K562 (cell line): Measurements from ENCODE around the gene ACO2. TPM values are rescaled to one million over a fixed set of nuclear protein-coding genes. Genes with fewer than 3 reads are reported as not detected.

ENCODE experiments used
- CBX5 ChIP-seq: IDR thresholded peaks from 2 replicates; pipeline ENCODE4 v1.6.1; 2014; ENCODE audit warnings: low read depth, borderline replicate concordance
- CCNT2 ChIP-seq: IDR thresholded peaks from 2 replicates; pipeline ENCODE4 v1.6.1; 2011; ENCODE audit warnings: borderline replicate concordance, low read depth, mild to moderate bottlenecking, moderate library complexity, mixed read lengths, low read length; ENCODE audit not compliant: insufficient read length; ENCODE audit errors: extremely low read depth
- ESRRA ChIP-seq: fragments of 450-650 bp; IDR thresholded peaks from 2 replicates; pipeline ENCODE4 v1.6.1; 2014; ENCODE audit warnings: low read depth, mild to moderate bottlenecking, moderate library complexity, borderline replicate concordance
- GABPA ChIP-seq: fragments of 200-800 bp; sonication (Bioruptor generic); conservative IDR thresholded peaks from 2 replicates; pipeline ENCODE4 v1.6.1; 2016; ENCODE audit warnings: low read depth, missing genetic modification characterization, missing compliant biosample characterization
- GATA2 ChIP-seq: sonication (generic); formaldehyde crosslinking; IDR thresholded peaks from 2 replicates; pipeline ENCODE4 v1.4.0; 2020; ENCODE audit warnings: mild to moderate bottlenecking, missing genetic modification reagents
- ILF3 ChIP-seq: fragments of 450-650 bp; IDR thresholded peaks from 2 replicates; pipeline ENCODE4 v1.6.1; 2018; ENCODE audit warnings: antibody characterized with exemption, mild to moderate bottlenecking, moderate library complexity, borderline replicate concordance
- JUN ChIP-seq, 2 experiments: sonication (generic) in 1 of 2; formaldehyde crosslinking in 1 of 2; IDR thresholded peaks; 2 replicates each; pipeline versions ENCODE4 v1.6.1 to v1.8.0; 2012 to 2022; ENCODE audit warnings: borderline replicate concordance in 2 of 2, mild to moderate bottlenecking in 2 of 2, improper control_type of control experiment in 1 of 2, low read depth in 1 of 2, low read length in 1 of 2, missing genetic modification reagents in 1 of 2
- MEIS2 ChIP-seq: fragments of 450-650 bp; IDR thresholded peaks from 2 replicates; pipeline ENCODE4 v1.6.1; 2014; ENCODE audit warnings: mild to moderate bottlenecking; ENCODE audit not compliant: partially characterized antibody
- MLLT1 ChIP-seq, 2 experiments: fragments of 450-650 bp; IDR thresholded peaks; 2 replicates each; pipeline ENCODE4 v1.6.1; 2016
- MTA1 ChIP-seq: fragments of 450-650 bp; IDR thresholded peaks from 2 replicates; pipeline ENCODE4 v1.6.1; 2017; ENCODE audit warnings: borderline replicate concordance
- MTA2 ChIP-seq: fragments of 450-650 bp; IDR thresholded peaks from 2 replicates; pipeline ENCODE4 v1.6.1; 2016; ENCODE audit warnings: low read depth
- NONO ChIP-seq, 2 experiments: fragments of 200-400 bp in 1 of 2; fragments of 450-650 bp in 1 of 2; formaldehyde crosslinking in 1 of 2; IDR thresholded peaks; 2 replicates each; pipeline ENCODE4 v1.6.1; 2017; ENCODE audit warnings: low read depth in 2 of 2, mild to moderate bottlenecking in 2 of 2, moderate library complexity in 2 of 2, low read length in 1 of 2
- POLR2A ChIP-seq: fragments of 450-650 bp; conservative IDR thresholded peaks from 2 replicates; pipeline ENCODE4 v1.6.1; 2016
- POLR2AphosphoS5 ChIP-seq: IDR thresholded peaks from 2 replicates; pipeline ENCODE4 v1.6.1; 2011; ENCODE audit warnings: mild to moderate bottlenecking, low read depth, low read length, moderate library complexity; ENCODE audit not compliant: control insufficient read depth, insufficient read depth
- PURB ChIP-seq: sonication (generic); formaldehyde crosslinking; IDR thresholded peaks from 2 replicates; pipeline ENCODE4 v1.9.0; 2021; ENCODE audit warnings: low read depth, mild to moderate bottlenecking, missing genetic modification reagents
- SRSF9 ChIP-seq: fragments of 200-400 bp; formaldehyde crosslinking; IDR thresholded peaks from 2 replicates; pipeline ENCODE4 v1.6.1; 2017; ENCODE audit warnings: low read depth, low read length, borderline replicate concordance
- TBL1XR1 ChIP-seq, 2 experiments: IDR thresholded peaks; 2 replicates each; pipeline ENCODE4 v1.6.1; 2012; ENCODE audit warnings: improper control_type of control experiment in 2 of 2, low read length in 2 of 2, mild to moderate bottlenecking in 1 of 2
- USF1 ChIP-seq: sonication (generic); formaldehyde crosslinking; IDR thresholded peaks from 2 replicates; pipeline ENCODE4 v1.9.0; 2022; ENCODE audit warnings: mild to moderate bottlenecking, missing genetic modification reagents
- ZNF347 ChIP-seq: fragments of 450-650 bp; formaldehyde crosslinking; IDR thresholded peaks from 2 replicates; pipeline ENCODE4 v1.4.0; 2020; ENCODE audit warnings: low read depth, mild to moderate bottlenecking, moderate library complexity
- ZNF707 ChIP-seq: fragments of 250-450 bp; sonication (Bioruptor Pico); conservative IDR thresholded peaks from 2 replicates; pipeline ENCODE4 v1.8.0; 2022; ENCODE audit warnings: inconsistent platforms, mild to moderate bottlenecking, moderate library complexity
- ZZZ3 ChIP-seq: fragments of 450-650 bp; IDR thresholded peaks from 2 replicates; pipeline ENCODE4 v1.6.1; 2016; ENCODE audit warnings: antibody characterized with exemption, mild to moderate bottlenecking, moderate library complexity
- polyA plus RNA-seq, 8 experiments: library from polyadenylated mRNA; depleted of rRNA in 4 of 8; stranded (reverse) in 5 of 8; unstranded in 3 of 8; fragments of >200 nt; fragmentation: Nextera tagmentation in 2 of 8; fragmentation: Illumina TruSeq in 1 of 8; extraction: Ambion mirVana in 2 of 8; extraction: Trizol in 1 of 8; gene quantifications; 2 replicates each; pipeline versions ENCODE4 v1.2.1 to v1.2.3, GENCODE V29; 2011 to 2014; ENCODE audit warnings: inconsistent platforms in 1 of 8, missing spikeins in 1 of 8
- total RNA-seq, 7 experiments: library from RNA; depleted of rRNA in 6 of 7; stranded (reverse); fragments of >200 nt in 6 of 7; fragmentation: Illumina TruSeq in 2 of 7; extraction: Trizol in 2 of 7; gene quantifications; 2 replicates each; pipeline versions ENCODE4 v1.2.1 to v1.2.3, GENCODE V29; 2011 to 2021; ENCODE audit warnings: low replicate concordance in 1 of 7
- TF ChIP-seq, protein P1 (sequence below): sonication (generic); formaldehyde crosslinking; IDR thresholded peaks from 2 replicates; pipeline ENCODE4 v1.8.0; 2023; ENCODE audit warnings: mild to moderate bottlenecking, missing genetic modification reagents

ACO2 gene
- total and polyA plus RNA-seq, 9 of the 15 experiments (the other 6 are each of a cell fraction or from before 2014, with no cell fraction given): 16.2 to 119 (median 43.2) TPM

DNA sequence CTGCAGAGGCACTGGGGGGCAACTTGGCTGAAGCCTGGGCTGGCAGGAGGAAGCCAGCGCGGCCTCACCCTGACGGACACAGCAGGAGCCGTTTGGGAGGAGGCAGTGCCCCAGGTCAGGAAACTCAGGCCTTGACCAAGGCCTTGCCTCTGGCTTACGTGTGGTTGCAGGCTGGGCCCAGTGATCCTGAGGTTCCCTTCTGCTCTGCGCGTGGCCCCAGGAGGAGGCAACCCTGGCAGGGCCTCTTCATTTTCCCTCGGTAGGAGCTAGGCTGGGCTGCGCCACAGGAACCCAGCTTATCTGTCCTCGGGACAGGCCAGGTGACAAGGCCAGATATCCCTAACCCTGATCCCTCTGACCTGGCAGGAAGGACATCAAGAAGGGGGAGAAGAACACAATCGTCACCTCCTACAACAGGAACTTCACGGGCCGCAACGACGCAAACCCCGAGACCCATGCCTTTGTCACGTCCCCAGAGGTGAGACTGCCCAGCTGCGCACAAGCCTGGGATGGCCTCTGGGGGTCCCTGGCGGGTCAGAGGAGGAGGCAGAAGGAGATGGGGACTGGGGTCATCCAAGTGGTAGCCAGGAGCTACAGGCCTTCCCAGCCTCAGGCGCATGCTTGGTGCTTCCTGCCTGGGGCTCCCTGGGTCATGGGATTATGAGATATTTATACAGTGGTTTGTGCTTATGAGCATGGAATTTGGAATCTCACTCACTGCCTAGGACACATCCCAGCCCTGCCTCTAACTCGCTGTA, 54.7 kb downstream of the ACO2 start (continued):
- TF ChIP-seq, protein P1, sequence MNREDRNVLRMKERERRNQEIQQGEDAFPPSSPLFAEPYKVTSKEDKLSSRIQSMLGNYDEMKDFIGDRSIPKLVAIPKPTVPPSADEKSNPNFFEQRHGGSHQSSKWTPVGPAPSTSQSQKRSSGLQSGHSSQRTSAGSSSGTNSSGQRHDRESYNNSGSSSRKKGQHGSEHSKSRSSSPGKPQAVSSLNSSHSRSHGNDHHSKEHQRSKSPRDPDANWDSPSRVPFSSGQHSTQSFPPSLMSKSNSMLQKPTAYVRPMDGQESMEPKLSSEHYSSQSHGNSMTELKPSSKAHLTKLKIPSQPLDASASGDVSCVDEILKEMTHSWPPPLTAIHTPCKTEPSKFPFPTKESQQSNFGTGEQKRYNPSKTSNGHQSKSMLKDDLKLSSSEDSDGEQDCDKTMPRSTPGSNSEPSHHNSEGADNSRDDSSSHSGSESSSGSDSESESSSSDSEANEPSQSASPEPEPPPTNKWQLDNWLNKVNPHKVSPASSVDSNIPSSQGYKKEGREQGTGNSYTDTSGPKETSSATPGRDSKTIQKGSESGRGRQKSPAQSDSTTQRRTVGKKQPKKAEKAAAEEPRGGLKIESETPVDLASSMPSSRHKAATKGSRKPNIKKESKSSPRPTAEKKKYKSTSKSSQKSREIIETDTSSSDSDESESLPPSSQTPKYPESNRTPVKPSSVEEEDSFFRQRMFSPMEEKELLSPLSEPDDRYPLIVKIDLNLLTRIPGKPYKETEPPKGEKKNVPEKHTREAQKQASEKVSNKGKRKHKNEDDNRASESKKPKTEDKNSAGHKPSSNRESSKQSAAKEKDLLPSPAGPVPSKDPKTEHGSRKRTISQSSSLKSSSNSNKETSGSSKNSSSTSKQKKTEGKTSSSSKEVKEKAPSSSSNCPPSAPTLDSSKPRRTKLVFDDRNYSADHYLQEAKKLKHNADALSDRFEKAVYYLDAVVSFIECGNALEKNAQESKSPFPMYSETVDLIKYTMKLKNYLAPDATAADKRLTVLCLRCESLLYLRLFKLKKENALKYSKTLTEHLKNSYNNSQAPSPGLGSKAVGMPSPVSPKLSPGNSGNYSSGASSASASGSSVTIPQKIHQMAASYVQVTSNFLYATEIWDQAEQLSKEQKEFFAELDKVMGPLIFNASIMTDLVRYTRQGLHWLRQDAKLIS: 0 out of 2 replicates have a peak, but pooled peaks have one; percentile 47
- peak; percentile 81 for TF ChIP-seq MTA2
- TF ChIP-seq CCNT2: peak; percentile 83
- no peak for TF ChIP-seq ZNF347
- TF ChIP-seq MEIS2: peak; percentile 53
- peak; percentile 53 for TF ChIP-seq POLR2A
- TF ChIP-seq MLLT1 (IDR thresholded peaks at IDR 0.05): no peak
- TF ChIP-seq ZZZ3: no peak
- no peak for TF ChIP-seq JUN (IDR thresholded peaks at IDR 0.05; ENCODE audit: borderline replicate concordance, low read depth, low read length)
- no peak for TF ChIP-seq JUN (CRISPR knock-in tag; IDR thresholded peaks at IDR 0.05; ENCODE audit: borderline replicate concordance)
- no peak for TF ChIP-seq PURB (CRISPR knock-in tag)
- TF ChIP-seq TBL1XR1 (IDR thresholded peaks at IDR 0.05; ENCODE audit: low read length in 2 of 2): peak in 1 of 2 experiments; percentile 47; a peak in 1 of 4 replicates
- TF ChIP-seq ILF3: no peak
- no peak for TF ChIP-seq NONO (IDR thresholded peaks at IDR 0.05; ENCODE audit: low read depth in 2 of 2, low read length in 1 of 2)
- peak; percentile 31; the same call in 1 of the 2 replicates for TF ChIP-seq USF1 (CRISPR knock-in tag)
- TF ChIP-seq MTA1: no peak
- TF ChIP-seq SRSF9: no peak
- TF ChIP-seq GABPA: peak; percentile 65
- TF ChIP-seq GATA2 (CRISPR knock-in tag): peak; percentile 79
- peak; percentile 73 for TF ChIP-seq ESRRA
- TF ChIP-seq ZNF707 (CRISPR knock-in tag): no peak
- TF ChIP-seq CBX5: no peak
- peak; percentile 70; the same call in 1 of the 2 replicates for TF ChIP-seq POLR2AphosphoS5
